RWPE2 (cell line): ENCODE measurements around the gene USP35.

Experiments used
- ATAC-seq: fragments of 200-7000 bp; cut with Tn5 transposase; 3 replicates; pipeline ENCODE4 v1.9.1; 2021; ENCODE audit warnings: low read depth
- DNase-seq: peaks from one replicate; pipeline ENCODE4 v3.0.0-alpha.2; 2020; ENCODE audit warnings: low spot score
- H3K27ac ChIP-seq: fragments of 450-650 bp; 2 replicates; pipeline ENCODE4 v1.5.1; 2017; ENCODE audit warnings: mild to moderate bottlenecking; ENCODE audit not compliant: poor library complexity, severe bottlenecking
- H3K27me3 ChIP-seq: fragments of 250-450 bp; sonication (Bioruptor Pico); 2 replicates; pipeline ENCODE4 v1.5.1; 2021; ENCODE audit warnings: mild to moderate bottlenecking, moderate library complexity; ENCODE audit not compliant: insufficient read depth, poor library complexity, severe bottlenecking
- H3K36me3 ChIP-seq: fragments of 250-450 bp; sonication (Bioruptor Pico); 2 replicates; pipeline ENCODE4 v1.5.1; 2020; ENCODE audit warnings: low read depth, mild to moderate bottlenecking, moderate library complexity
- H3K4me1 ChIP-seq: fragments of 250-450 bp; sonication (Bioruptor Pico); 2 replicates; pipeline ENCODE4 v1.5.1; 2021; ENCODE audit warnings: mild to moderate bottlenecking, moderate library complexity; ENCODE audit not compliant: insufficient read depth, poor library complexity, severe bottlenecking
- H3K4me3 ChIP-seq: fragments of 250-450 bp; sonication (Bioruptor Pico); 2 replicates; pipeline ENCODE4 v1.5.1; 2021; ENCODE audit warnings: mild to moderate bottlenecking, moderate library complexity; ENCODE audit not compliant: severe bottlenecking
- H3K9me3 ChIP-seq: fragments of 250-450 bp; sonication (Bioruptor Pico); 2 replicates; pipeline ENCODE4 v1.5.1; 2021; ENCODE audit warnings: mild to moderate bottlenecking, moderate library complexity; ENCODE audit not compliant: severe bottlenecking
- TF ChIP-seq, protein P1 (sequence below): fragments of 450-650 bp; IDR thresholded peaks from one replicate; pipeline ENCODE4 v1.5.1; 2017; ENCODE audit warnings: mild to moderate bottlenecking, moderate library complexity; ENCODE audit not compliant: poor library complexity, severe bottlenecking

USP35 gene

GRCh38 chr11:78261828-78262227 is 73.1 kb downstream of the USP35 start:
- no peak overlapping the region for H3K4me3 ChIP-seq
- DNase-seq (no peak), ATAC-seq (no peak)
- H3K27me3 ChIP-seq: no peaks in the 10 kb centered on the region
- H3K9me3 ChIP-seq: no peaks in the 10 kb centered on the region
- no peak overlapping the region for H3K27ac ChIP-seq
- H3K36me3 ChIP-seq: no peaks in the 10 kb centered on the region
- TF ChIP-seq, protein P1, sequence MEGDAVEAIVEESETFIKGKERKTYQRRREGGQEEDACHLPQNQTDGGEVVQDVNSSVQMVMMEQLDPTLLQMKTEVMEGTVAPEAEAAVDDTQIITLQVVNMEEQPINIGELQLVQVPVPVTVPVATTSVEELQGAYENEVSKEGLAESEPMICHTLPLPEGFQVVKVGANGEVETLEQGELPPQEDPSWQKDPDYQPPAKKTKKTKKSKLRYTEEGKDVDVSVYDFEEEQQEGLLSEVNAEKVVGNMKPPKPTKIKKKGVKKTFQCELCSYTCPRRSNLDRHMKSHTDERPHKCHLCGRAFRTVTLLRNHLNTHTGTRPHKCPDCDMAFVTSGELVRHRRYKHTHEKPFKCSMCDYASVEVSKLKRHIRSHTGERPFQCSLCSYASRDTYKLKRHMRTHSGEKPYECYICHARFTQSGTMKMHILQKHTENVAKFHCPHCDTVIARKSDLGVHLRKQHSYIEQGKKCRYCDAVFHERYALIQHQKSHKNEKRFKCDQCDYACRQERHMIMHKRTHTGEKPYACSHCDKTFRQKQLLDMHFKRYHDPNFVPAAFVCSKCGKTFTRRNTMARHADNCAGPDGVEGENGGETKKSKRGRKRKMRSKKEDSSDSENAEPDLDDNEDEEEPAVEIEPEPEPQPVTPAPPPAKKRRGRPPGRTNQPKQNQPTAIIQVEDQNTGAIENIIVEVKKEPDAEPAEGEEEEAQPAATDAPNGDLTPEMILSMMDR: no peak
- H3K4me1 ChIP-seq: no peaks in the 10 kb centered on the region

GRCh38 chr11:78262238-78262637 is 73.5 kb downstream of the USP35 start:
- no peaks in the 10 kb centered on the region for H3K36me3 ChIP-seq
- H3K4me1 ChIP-seq: no peaks in the 10 kb centered on the region

GRCh38 chr11:78262691-78263090 is 74.0 kb downstream of the USP35 start:
- Histone ChIP-seq H3K27me3 (no peaks in the 10 kb centered on the region), H3K4me1 (no peaks in the 10 kb centered on the region), H3K9me3 (no peaks in the 10 kb centered on the region), H3K4me3 (no peak overlapping the region), H3K36me3 (no peaks in the 10 kb centered on the region), H3K27ac (no peak overlapping the region)
- TF ChIP-seq, protein P1: no peak
- no peak for ATAC-seq
- no peak for DNase-seq

More at GRCh38 chr11:78262238-78262637, 73.5 kb downstream of the USP35 start:
- H3K4me3 ChIP-seq: no peak overlapping the region
- ATAC-seq: no peak
- H3K27me3 ChIP-seq: no peaks in the 10 kb centered on the region
- TF ChIP-seq, protein P1: no peak
- DNase-seq: no peak
- H3K27ac ChIP-seq: no peak overlapping the region
- H3K9me3 ChIP-seq: no peaks in the 10 kb centered on the region
